H1 (cell line): ENCODE results near the gene PJA1.

Experiments used
- ASH2L ChIP-seq: fragments of 200-600, 300-600 bp; sonication (generic); IDR thresholded peaks from one replicate; pipeline ENCODE4 v1.7.1; 2017; ENCODE audit warnings: low read length
- EGR1 ChIP-seq: IDR thresholded peaks from 2 replicates; pipeline ENCODE4 v1.6.1; 2011; ENCODE audit warnings: low read depth, low read length, borderline replicate concordance
- EP300 ChIP-seq, 2 experiments: IDR thresholded peaks; 1 replicate in 1 of 2; 2 replicates in 1 of 2; pipeline ENCODE4 v1.6.1; 2011 to 2012; ENCODE audit warnings: low read depth in 2 of 2, low read length in 2 of 2, mild to moderate bottlenecking in 2 of 2, borderline replicate concordance in 1 of 2, inconsistent platforms in 1 of 2, moderate library complexity in 1 of 2
- JUN ChIP-seq: IDR thresholded peaks from 2 replicates; pipeline ENCODE4 v1.6.1; 2011; ENCODE audit warnings: low read depth, mild to moderate bottlenecking, improper control_type of control experiment, low read length
- KDM5A ChIP-seq: fragments of 200-600 bp; IDR thresholded peaks from 2 replicates; pipeline ENCODE4 v1.7.1; 2012; ENCODE audit warnings: mild to moderate bottlenecking, low read length, inconsistent platforms, mixed read lengths
- MAFK ChIP-seq: IDR thresholded peaks from 2 replicates; pipeline ENCODE4 v1.6.1; 2012; ENCODE audit warnings: low read depth, mild to moderate bottlenecking, improper control_type of control experiment, low read length
- SP2 ChIP-seq: IDR thresholded peaks from 2 replicates; pipeline ENCODE4 v1.6.1; 2012; ENCODE audit warnings: mild to moderate bottlenecking, low read length, inconsistent platforms
- TBP ChIP-seq: IDR thresholded peaks from 2 replicates; pipeline ENCODE4 v1.6.1; 2011; ENCODE audit warnings: low read depth, low read length, improper control_type of control experiment
- ZNF274 ChIP-seq: IDR thresholded peaks from 2 replicates; pipeline ENCODE4 v1.7.0; 2012; ENCODE audit warnings: low read length, borderline replicate concordance; ENCODE audit errors: extremely low read depth

GRCh38 chrX:69117876-69118526, 47.3 kb downstream of the PJA1 start:
- TF ChIP-seq ASH2L: no peak
- TF ChIP-seq JUN: no peak
- TF ChIP-seq MAFK: no peak
- TF ChIP-seq SP2: no peak
- no peak for TF ChIP-seq EGR1
- TF ChIP-seq ZNF274: no peak
- no peak for TF ChIP-seq KDM5A
- no peak for TF ChIP-seq EP300 (IDR thresholded peaks at IDR 0.05; ENCODE audit: borderline replicate concordance in 1 of 2, low read depth in 2 of 2, low read length in 2 of 2)
- TF ChIP-seq TBP: no peak
